Measurements from ENCODE around the gene THAP4.

Gene THAP4

GRCh38 chr2:241659150-241659739, 22.3 kb upstream of the THAP4 start:
- H3K27ac ChIP-seq, result no peak overlapping the region
- TF ChIP-seq, protein P1, sequence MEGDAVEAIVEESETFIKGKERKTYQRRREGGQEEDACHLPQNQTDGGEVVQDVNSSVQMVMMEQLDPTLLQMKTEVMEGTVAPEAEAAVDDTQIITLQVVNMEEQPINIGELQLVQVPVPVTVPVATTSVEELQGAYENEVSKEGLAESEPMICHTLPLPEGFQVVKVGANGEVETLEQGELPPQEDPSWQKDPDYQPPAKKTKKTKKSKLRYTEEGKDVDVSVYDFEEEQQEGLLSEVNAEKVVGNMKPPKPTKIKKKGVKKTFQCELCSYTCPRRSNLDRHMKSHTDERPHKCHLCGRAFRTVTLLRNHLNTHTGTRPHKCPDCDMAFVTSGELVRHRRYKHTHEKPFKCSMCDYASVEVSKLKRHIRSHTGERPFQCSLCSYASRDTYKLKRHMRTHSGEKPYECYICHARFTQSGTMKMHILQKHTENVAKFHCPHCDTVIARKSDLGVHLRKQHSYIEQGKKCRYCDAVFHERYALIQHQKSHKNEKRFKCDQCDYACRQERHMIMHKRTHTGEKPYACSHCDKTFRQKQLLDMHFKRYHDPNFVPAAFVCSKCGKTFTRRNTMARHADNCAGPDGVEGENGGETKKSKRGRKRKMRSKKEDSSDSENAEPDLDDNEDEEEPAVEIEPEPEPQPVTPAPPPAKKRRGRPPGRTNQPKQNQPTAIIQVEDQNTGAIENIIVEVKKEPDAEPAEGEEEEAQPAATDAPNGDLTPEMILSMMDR (conservative IDR thresholded peaks at IDR 0.05), result peak; percentile 90

DNA sequence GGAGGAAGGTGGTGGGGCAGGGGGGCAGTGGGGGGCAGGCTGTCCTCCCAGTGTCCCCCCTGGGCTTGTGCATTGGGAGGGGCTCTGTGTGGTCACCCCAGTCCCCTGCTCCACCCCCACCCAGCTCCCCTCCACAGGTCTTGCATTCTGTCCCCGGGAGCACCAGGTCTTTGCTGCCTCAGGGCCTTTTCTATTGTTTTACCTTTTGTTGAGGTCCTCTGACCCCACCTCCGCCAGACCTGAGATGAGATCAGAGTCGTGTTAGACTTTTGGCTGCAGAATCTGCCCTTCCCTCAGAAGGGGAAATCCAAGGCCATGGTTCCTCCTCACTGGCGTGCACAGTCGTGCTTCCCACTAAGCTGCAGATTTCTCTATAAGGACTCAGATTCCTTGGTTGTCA, 21.3 kb upstream of the THAP4 start:
- TF ChIP-seq, protein P1 (conservative IDR thresholded peaks at IDR 0.05), result no peak
- no peak overlapping the region for H3K27ac ChIP-seq

GRCh38 chr2:241657786-241658254, 20.9 kb upstream of the THAP4 start:
- TF ChIP-seq, protein P1 (conservative IDR thresholded peaks at IDR 0.05), result no peak
- H3K27ac ChIP-seq, result no peak overlapping the region

DNA sequence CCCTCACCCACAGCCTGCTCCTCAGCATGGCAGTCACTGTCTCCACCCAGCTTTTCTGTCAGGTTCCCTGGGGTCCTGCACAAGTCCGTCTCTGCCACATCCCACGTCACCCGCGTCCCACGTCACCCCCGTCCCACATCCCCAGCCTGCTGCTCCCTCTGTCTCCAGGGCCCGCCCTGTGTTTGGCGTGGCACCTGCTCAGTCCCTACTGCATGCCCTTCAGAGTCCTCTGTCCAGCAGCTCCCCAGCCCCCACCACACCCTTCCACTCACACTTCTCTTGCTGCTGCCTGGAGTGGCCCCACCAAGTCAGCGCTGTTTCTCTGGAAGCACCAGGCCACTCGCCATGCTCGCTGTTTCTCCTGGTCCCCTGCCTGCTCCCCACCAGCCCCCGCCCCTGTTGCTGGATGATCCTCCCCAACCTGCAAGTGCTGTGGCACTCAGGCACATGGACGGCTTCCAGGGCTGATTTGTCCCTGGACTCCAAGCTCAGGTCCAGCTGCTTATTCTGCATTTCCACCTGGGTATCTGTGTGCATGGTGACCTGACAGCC, 19.3 kb upstream of the THAP4 start:
- TF ChIP-seq, protein P1 (conservative IDR thresholded peaks at IDR 0.05), result no peak
- no peak overlapping the region for H3K27ac ChIP-seq

GRCh38 chr2:241655516-241656189, 18.7 kb upstream of the THAP4 start:
- TF ChIP-seq, protein P1 (conservative IDR thresholded peaks at IDR 0.05), result no peak
- no peak overlapping the region for H3K27ac ChIP-seq

GRCh38 chr2:241654551-241654950, 17.6 kb upstream of the THAP4 start:
- TF ChIP-seq, protein P1 (conservative IDR thresholded peaks at IDR 0.05), result no peak
- no peak overlapping the region for H3K27ac ChIP-seq

- H3K27ac ChIP-seq, result no peak overlapping the region
- TF ChIP-seq, protein P1 (conservative IDR thresholded peaks at IDR 0.05), result no peak
Observed at GRCh38 chr2:241653210-241653750, 16.3 kb upstream of the THAP4 start.

All from VCaP (cell line).